Osteocyte (in vitro differentiated cells): Measurements from ENCODE around the gene ACAN. TPM values are rescaled to one million over a fixed set of nuclear protein-coding genes. Genes with fewer than 3 reads are reported as not detected.

ENCODE experiments used
- DNase-seq: peaks from one replicate; pipeline ENCODE4 v3.0.0; 2021; ENCODE audit warnings: mixed read lengths; ENCODE audit not compliant: unreplicated experiment; ENCODE audit errors: extremely low spot score
- H3K27ac Mint-ChIP-seq: one replicate; pipeline ENCODE4 v1.8.0; 2021; ENCODE audit warnings: mild to moderate bottlenecking, mixed read lengths; ENCODE audit not compliant: unreplicated experiment
- H3K27me3 Mint-ChIP-seq: one replicate; pipeline ENCODE4 v1.8.0; 2021; ENCODE audit warnings: mixed read lengths; ENCODE audit not compliant: unreplicated experiment
- H3K36me3 Mint-ChIP-seq: one replicate; pipeline ENCODE4 v1.8.0; 2021; ENCODE audit warnings: mixed read lengths; ENCODE audit not compliant: unreplicated experiment
- H3K4me1 Mint-ChIP-seq: one replicate; pipeline ENCODE4 v1.8.0; 2021; ENCODE audit warnings: mixed read lengths; ENCODE audit not compliant: unreplicated experiment
- H3K4me3 Mint-ChIP-seq: one replicate; pipeline ENCODE4 v1.8.0; 2021; ENCODE audit warnings: mild to moderate bottlenecking, moderate library complexity, mixed read lengths; ENCODE audit not compliant: unreplicated experiment
- H3K9me3 Mint-ChIP-seq: one replicate; pipeline ENCODE4 v1.8.0; 2021; ENCODE audit warnings: mixed read lengths; ENCODE audit not compliant: unreplicated experiment
- CTCF ChIP-seq: fragments of 200-600 bp; sonication (generic); IDR thresholded peaks from 2 replicates; pipeline ENCODE4 v1.5.0; 2021; ENCODE audit warnings: antibody characterized with exemption, mild to moderate bottlenecking, moderate library complexity
- total RNA-seq: library from RNA; stranded (reverse); gene quantifications from 2 replicates; pipeline ENCODE4 v1.2.1, GENCODE V29; 2021

Gene ACAN
- total RNA-seq, 1 donor from 2014 or later, result 11.6 TPM

GRCh38 chr15:88782465-88782864 is 20.8 kb upstream of the ACAN start:
- DNase-seq, result no peak
- no peaks in the 10 kb centered on the region for H3K9me3 Mint-ChIP-seq
- TF ChIP-seq CTCF, result no peak
- no peak overlapping the region for H3K27ac Mint-ChIP-seq
- H3K4me1 Mint-ChIP-seq, result peaks cover 2% of the 10 kb centered on the region
- H3K4me3 Mint-ChIP-seq, result no peak overlapping the region
- peaks cover 34% of the 10 kb centered on the region for H3K27me3 Mint-ChIP-seq
- no peaks in the 10 kb centered on the region for H3K36me3 Mint-ChIP-seq

GRCh38 chr15:88785217-88785616 is 18.0 kb upstream of the ACAN start:
- Mint-ChIP-seq H3K4me3 (no peak overlapping the region), H3K9me3 (no peaks in the 10 kb centered on the region), H3K27ac (no peak overlapping the region), H3K4me1 (peaks cover 2% of the 10 kb centered on the region), H3K27me3 (peaks cover 34% of the 10 kb centered on the region), H3K36me3 (no peaks in the 10 kb centered on the region)
- no peak for TF ChIP-seq CTCF
- DNase-seq, result no peak

- DNase-seq, result no peak
- no peak overlapping the region for H3K27ac Mint-ChIP-seq
- no peak for TF ChIP-seq CTCF
- H3K4me1 Mint-ChIP-seq, result no peaks in the 10 kb centered on the region
- H3K36me3 Mint-ChIP-seq, result no peaks in the 10 kb centered on the region
- no peak overlapping the region for H3K4me3 Mint-ChIP-seq
- H3K27me3 Mint-ChIP-seq, result peaks cover 28% of the 10 kb centered on the region
- H3K9me3 Mint-ChIP-seq, result no peaks in the 10 kb centered on the region
Measured at GRCh38 chr15:88788036-88788435, 15.2 kb upstream of the ACAN start.

GRCh38 chr15:88788816-88789215 is 14.4 kb upstream of the ACAN start:
- H3K36me3 Mint-ChIP-seq, result no peaks in the 10 kb centered on the region
- H3K4me1 Mint-ChIP-seq, result no peaks in the 10 kb centered on the region
- no peak overlapping the region for H3K27ac Mint-ChIP-seq
- H3K27me3 Mint-ChIP-seq, result peaks cover 31% of the 10 kb centered on the region
- H3K4me3 Mint-ChIP-seq, result no peak overlapping the region
- no peak for DNase-seq
- no peak for TF ChIP-seq CTCF
- no peaks in the 10 kb centered on the region for H3K9me3 Mint-ChIP-seq

GRCh38 chr15:88790486-88790885 is 12.8 kb upstream of the ACAN start:
- TF ChIP-seq CTCF, result no peak
- no peak overlapping the region for H3K4me3 Mint-ChIP-seq
- H3K27ac Mint-ChIP-seq, result no peak overlapping the region
- H3K9me3 Mint-ChIP-seq, result no peaks in the 10 kb centered on the region
- DNase-seq, result no peak
- no peaks in the 10 kb centered on the region for H3K36me3 Mint-ChIP-seq
- peaks cover 40% of the 10 kb centered on the region for H3K27me3 Mint-ChIP-seq
- H3K4me1 Mint-ChIP-seq, result no peaks in the 10 kb centered on the region
